Upper lobe of left lung (tissue), 6 donors: ENCODE measurements around the gene C11orf97. TPM values are rescaled to one million over a fixed set of nuclear protein-coding genes. Genes with fewer than 3 reads are reported as not detected.

Experiments
- ATAC-seq, 2 donors: fragments of 200-7000 bp; cut with Tn5 transposase; one replicate each; pipeline ENCODE4 v1.9.1; 2022; ENCODE audit warnings: mild to moderate bottlenecking in 2 of 2, moderate library complexity in 2 of 2; ENCODE audit not compliant: low FRiP score in 2 of 2
- DNase-seq, 2 donors: peaks; one replicate each; pipeline ENCODE4 v3.0.0-alpha.2; 2019 to 2020
- H3K27ac ChIP-seq, 4 donors: fragments of 200-600 bp; sonication (generic); one replicate each; pipeline ENCODE4 v1.5.1; 2016 to 2019
- H3K27me3 ChIP-seq, 4 donors: fragments of 200-600 bp; sonication (generic); one replicate each; pipeline ENCODE4 v1.5.1; 2017 to 2019
- H3K36me3 ChIP-seq, 4 donors: fragments of 200-600 bp; sonication (generic); one replicate each; pipeline ENCODE4 v1.5.1; 2016 to 2019
- H3K4me1 ChIP-seq, 4 donors: fragments of 200-600 bp; sonication (generic); one replicate each; pipeline ENCODE4 v1.5.1; 2018 to 2019
- H3K4me3 ChIP-seq, 4 donors: fragments of 200-600 bp; sonication (generic); one replicate each; pipeline ENCODE4 v1.5.1; 2017 to 2019; ENCODE audit warnings: mild to moderate bottlenecking in 2 of 4, moderate library complexity in 1 of 4
- H3K9me3 ChIP-seq, 4 donors: fragments of 200-600 bp; sonication (generic); one replicate each; pipeline ENCODE4 v1.5.1; 2018 to 2019
- EP300 ChIP-seq, 4 donors: sonication (generic); formaldehyde crosslinking; IDR thresholded peaks; one replicate each; pipeline ENCODE4 v1.5.1; 2017; ENCODE audit warnings: antibody characterized with exemption in 4 of 4, control low read depth in 2 of 4
- POLR2A ChIP-seq, 4 donors: fragments of 450-650 bp; IDR thresholded peaks; one replicate each; pipeline ENCODE4 v1.5.1; 2016 to 2017; ENCODE audit warnings: antibody characterized with exemption in 4 of 4, mild to moderate bottlenecking in 2 of 4
- POLR2AphosphoS5 ChIP-seq, 2 donors: sonication (generic); formaldehyde crosslinking; IDR thresholded peaks; one replicate each; pipeline ENCODE4 v1.5.1; 2017; ENCODE audit warnings: antibody characterized with exemption in 2 of 2
- WGBS, 2 donors: methylation state at CpG; one replicate each; pipeline ENCODE4 v1.1.5; 2017 to 2018; 5-methylcytosine and 5-hydroxymethylcytosine counted together
- total RNA-seq, 6 donors: library from RNA; depleted of rRNA in 4 of 6; stranded (reverse); fragments of >200 nt in 4 of 6; gene quantifications; one replicate each; pipeline versions ENCODE4 v1.1.0 to v1.2.1, GENCODE V29; 2016 to 2021
- TF ChIP-seq, protein P1 (sequence below), 6 experiments: fragments of 450-650 bp in 4 of 6; fragments of 200-600 bp in 2 of 6; sonication (generic) in 2 of 6; IDR thresholded peaks; one replicate each; pipeline ENCODE4 v1.5.1; 2016 to 2019; ENCODE audit warnings: antibody characterized with exemption in 6 of 6
- donor health status: DM: no; HTN: no; CAD: no; lungs with moderate emphysema.
- donor health status: DM: no; HTN: yes; CAD: no; lungs with severe emphysema.

Gene C11orf97
- total RNA-seq, 6 donors from 2014 or later: 0.31 to 14.7 (median 4.1) TPM; not detected in 1

DNA sequence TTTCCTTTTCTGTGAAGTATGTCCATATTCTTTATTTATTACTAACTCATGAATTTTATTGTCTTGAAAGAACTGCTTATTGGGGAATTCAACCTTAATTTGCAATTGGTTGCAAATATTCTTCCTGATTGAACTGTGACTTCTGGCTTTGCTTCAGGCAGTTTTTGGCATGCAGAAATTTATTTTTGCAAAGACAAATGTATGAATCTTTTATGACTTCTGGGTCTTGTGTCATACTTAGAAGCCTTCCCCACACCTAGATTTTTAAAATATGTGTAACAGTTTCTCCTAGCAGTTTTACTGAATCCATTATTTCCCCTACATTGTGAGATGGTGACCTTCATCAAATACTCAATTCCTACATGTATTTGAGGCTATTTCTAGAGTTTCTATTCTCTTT lies 30.9 kb upstream of the C11orf97 start:
- DNase-seq: no peak
- TF ChIP-seq, protein P1, sequence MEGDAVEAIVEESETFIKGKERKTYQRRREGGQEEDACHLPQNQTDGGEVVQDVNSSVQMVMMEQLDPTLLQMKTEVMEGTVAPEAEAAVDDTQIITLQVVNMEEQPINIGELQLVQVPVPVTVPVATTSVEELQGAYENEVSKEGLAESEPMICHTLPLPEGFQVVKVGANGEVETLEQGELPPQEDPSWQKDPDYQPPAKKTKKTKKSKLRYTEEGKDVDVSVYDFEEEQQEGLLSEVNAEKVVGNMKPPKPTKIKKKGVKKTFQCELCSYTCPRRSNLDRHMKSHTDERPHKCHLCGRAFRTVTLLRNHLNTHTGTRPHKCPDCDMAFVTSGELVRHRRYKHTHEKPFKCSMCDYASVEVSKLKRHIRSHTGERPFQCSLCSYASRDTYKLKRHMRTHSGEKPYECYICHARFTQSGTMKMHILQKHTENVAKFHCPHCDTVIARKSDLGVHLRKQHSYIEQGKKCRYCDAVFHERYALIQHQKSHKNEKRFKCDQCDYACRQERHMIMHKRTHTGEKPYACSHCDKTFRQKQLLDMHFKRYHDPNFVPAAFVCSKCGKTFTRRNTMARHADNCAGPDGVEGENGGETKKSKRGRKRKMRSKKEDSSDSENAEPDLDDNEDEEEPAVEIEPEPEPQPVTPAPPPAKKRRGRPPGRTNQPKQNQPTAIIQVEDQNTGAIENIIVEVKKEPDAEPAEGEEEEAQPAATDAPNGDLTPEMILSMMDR (IDR thresholded peaks at IDR 0.05): no peak
- no peak for TF ChIP-seq EP300 (IDR thresholded peaks at IDR 0.05)
- no peak for TF ChIP-seq POLR2A (IDR thresholded peaks at IDR 0.05)
- TF ChIP-seq POLR2AphosphoS5 (IDR thresholded peaks at IDR 0.05): no peak
- Histone ChIP-seq H3K27me3 (no peaks in the 10 kb centered on the region), H3K36me3 (peaks cover 8 to 82% (median 27%) of the 10 kb centered on the region in 4 donors), H3K27ac (no peak overlapping the region), H3K4me3 (no peak overlapping the region), H3K4me1 (no peaks in the 10 kb centered on the region), H3K9me3 (no peaks in the 10 kb centered on the region)
- no peak for ATAC-seq

DNA sequence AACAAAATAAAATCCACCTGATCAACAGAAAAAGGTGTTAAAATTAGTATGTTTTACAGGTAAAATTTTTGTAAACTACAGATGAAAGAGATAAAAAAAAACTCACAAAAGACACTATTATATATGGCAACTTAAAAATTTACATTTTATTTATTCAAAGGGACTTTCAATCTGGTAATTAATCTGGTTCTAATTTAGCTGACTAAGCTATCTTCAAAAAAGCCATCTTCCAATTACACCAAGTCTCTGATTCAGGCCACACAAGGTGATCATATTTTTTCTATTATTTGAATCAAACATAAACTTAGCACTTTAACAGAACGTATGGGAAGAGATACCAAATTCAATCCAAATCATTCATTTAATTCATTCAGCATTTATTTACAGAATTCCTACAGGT lies 26.2 kb upstream of the C11orf97 start:
- ATAC-seq: no peak
- Histone ChIP-seq H3K9me3 (no peaks in the 10 kb centered on the region), H3K4me1 (no peaks in the 10 kb centered on the region), H3K4me3 (no peak overlapping the region), H3K36me3 (peaks cover 8 to 75% (median 26%) of the 10 kb centered on the region in 4 donors), H3K27ac (no peak overlapping the region), H3K27me3 (no peaks in the 10 kb centered on the region)
- DNase-seq: no peak
- TF ChIP-seq POLR2AphosphoS5 (IDR thresholded peaks at IDR 0.05): no peak
- TF ChIP-seq, protein P1 (IDR thresholded peaks at IDR 0.05): no peak
- no peak for TF ChIP-seq POLR2A (IDR thresholded peaks at IDR 0.05)
- WGBS, 2 donors: 90 to 93% methylated on average over 1 of the region's 1 CpG

DNA sequence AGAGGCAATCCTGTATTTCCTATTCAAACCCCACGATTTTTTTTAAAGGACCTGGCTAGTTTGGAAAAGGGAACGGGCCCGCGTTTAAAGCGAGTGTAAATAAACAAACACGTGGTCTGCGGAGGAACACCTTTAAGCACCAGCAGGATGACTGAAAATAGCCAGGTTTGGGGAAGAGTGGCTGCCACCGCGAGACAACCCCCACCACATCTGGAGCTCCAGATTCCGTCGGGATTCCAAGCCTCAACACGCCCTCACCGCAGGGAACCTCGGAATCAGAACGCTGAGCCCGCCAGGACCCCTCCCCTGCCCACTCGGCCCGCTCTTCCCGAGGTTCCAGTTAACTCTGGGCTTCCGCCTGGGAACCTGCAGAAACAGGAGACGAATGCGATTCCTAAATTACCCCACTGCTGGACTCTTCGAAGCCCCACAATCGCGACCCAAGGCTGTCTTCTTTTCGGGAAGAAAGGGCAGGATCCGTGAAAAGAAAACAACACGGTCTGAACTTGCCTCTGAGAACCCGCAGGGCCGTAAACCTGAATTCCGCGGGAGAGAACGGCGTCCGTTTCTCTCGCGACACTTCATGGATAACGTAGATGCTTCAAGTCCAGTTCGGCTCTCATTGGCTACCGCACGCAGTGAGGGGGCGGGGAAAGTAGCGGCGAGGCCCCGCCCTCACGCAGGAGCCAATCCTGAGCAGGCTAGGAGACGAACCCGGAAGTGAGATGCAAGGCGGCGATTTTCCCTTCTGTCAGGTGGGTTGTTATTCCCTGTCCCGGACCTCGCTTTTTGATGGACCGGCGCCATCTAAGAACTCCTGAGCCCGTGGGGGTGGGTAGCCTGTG lies 18.8 kb upstream of the C11orf97 start, which contains the start of the genes ANKRD49 and MRE11:
Gene ANKRD49, plus strand, starts transcription at position 704 of the 845 bp plus-strand sequence. CDS start 2,710 bp downstream, outside the sequence.
Gene MRE11, minus strand, starts transcription at position 564 of the 845 bp plus-strand sequence. CDS start 1,043 bp downstream, outside the sequence.
- H3K36me3 ChIP-seq: peaks cover 7 to 40% (median 18%) of the 10 kb centered on the region in 4 donors
- H3K9me3 ChIP-seq: no peaks in the 10 kb centered on the region
- H3K27me3 ChIP-seq: no peaks in the 10 kb centered on the region
- peak; percentile 100 for ATAC-seq
- peak within 1 kb of the TSS; percentile 72 to 86 (median 80) for H3K4me3 ChIP-seq
- 0 to 1% methylated on average over 35 to 55 of the region's 55 CpGs for WGBS, 2 donors
- peak; percentile 98 to 99 for DNase-seq
- H3K27ac ChIP-seq: peak within 1 kb of the TSS; percentile 82 to 89 (median 86)
- H3K4me1 ChIP-seq: peaks cover 19 to 25% (median 21%) of the 10 kb centered on the region in 4 donors
- no peak for TF ChIP-seq EP300 (IDR thresholded peaks at IDR 0.05)
- peak; percentile 83 to 90 for TF ChIP-seq POLR2AphosphoS5 (IDR thresholded peaks at IDR 0.05)
- peak in 3 of 4 donors; percentile 60 to 81 (median 70) for TF ChIP-seq POLR2A (IDR thresholded peaks at IDR 0.05)

DNA sequence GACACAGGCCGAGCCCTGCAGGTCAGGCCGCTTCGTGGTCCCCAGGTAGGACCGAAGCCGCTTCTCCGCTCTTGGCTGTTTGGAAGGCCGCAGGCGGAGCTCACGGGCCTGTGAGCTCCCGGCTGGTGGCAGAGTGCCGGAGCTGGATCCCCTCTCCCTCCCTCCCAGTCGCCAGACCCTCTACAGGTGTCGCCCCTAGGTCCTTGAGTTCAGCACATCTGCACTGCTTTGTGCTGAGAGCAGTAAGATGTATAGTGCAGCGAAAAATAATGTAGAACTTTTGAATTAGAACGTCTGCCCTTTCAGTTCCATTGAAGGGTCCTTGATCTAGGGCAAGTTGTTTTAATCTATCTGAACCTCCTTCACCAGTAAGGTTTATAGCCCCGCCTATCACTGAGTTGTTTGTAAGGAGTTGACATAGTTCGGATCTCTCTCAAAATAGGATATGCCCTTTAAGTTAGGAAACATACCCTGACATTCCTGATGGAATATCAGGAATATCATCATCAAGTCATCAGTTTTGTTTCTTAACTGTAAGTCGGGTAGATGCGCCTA lies 18.1 kb upstream of the C11orf97 start:
- peak overlapping the region; percentile 72 to 86 (median 80) for H3K4me3 ChIP-seq
- no peaks in the 10 kb centered on the region for H3K27me3 ChIP-seq
- no peaks in the 10 kb centered on the region for H3K9me3 ChIP-seq
- H3K4me1 ChIP-seq: peaks cover 19 to 25% (median 21%) of the 10 kb centered on the region in 4 donors
- peak overlapping the region; percentile 82 to 89 (median 86) for H3K27ac ChIP-seq
- ATAC-seq (peak; percentile 81 to 83), DNase-seq (no peak)
- TF ChIP-seq, protein P1 (IDR thresholded peaks at IDR 0.05): no peak
- peak in 2 of 4 donors; percentile 11 to 18 for TF ChIP-seq POLR2A (IDR thresholded peaks at IDR 0.05)
- no peak for TF ChIP-seq POLR2AphosphoS5 (IDR thresholded peaks at IDR 0.05)
- no peak for TF ChIP-seq EP300 (IDR thresholded peaks at IDR 0.05)
- WGBS, 2 donors: 5 to 8% methylated on average over 11 to 14 of the region's 19 CpGs
- H3K36me3 ChIP-seq: peaks cover 9 to 40% (median 18%) of the 10 kb centered on the region in 4 donors

DNA sequence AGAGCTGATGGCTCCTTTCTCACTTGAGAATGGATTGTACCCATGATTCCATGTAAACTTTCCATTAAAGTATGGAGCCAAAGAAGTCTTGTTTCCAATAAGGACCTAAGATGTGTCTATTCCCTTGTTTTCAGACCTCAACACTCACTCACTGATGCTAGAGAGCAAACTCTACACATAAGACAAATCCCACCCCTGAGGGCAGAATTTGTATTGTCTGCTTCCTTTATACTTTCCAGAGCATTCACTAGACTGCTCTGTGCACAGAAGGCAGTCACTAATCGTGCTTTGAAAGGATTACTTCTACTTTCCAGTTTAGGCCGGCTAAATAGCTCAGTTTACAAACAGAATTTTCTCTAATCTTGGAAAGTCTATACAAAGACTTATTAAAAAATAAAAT lies 12.1 kb upstream of the C11orf97 start:
- 87 to 95% methylated on average over 2 of the region's 2 CpGs for WGBS, 2 donors
- no peaks in the 10 kb centered on the region for H3K27me3 ChIP-seq
- H3K4me3 ChIP-seq: no peak overlapping the region
- no peak for TF ChIP-seq POLR2AphosphoS5 (IDR thresholded peaks at IDR 0.05)
- no peak for TF ChIP-seq POLR2A (IDR thresholded peaks at IDR 0.05)
- no peak for TF ChIP-seq EP300 (IDR thresholded peaks at IDR 0.05)
- TF ChIP-seq, protein P1 (IDR thresholded peaks at IDR 0.05): no peak
- H3K27ac ChIP-seq: no peak overlapping the region
- DNase-seq: no peak
- peaks cover 9 to 60% (median 25%) of the 10 kb centered on the region in 4 donors for H3K36me3 ChIP-seq
- H3K9me3 ChIP-seq: no peaks in the 10 kb centered on the region
- ATAC-seq: no peak
- H3K4me1 ChIP-seq: peaks cover 1 to 6% (median 3%) of the 10 kb centered on the region in 4 donors
